T-helper 2 cell (primary cell): ENCODE data around the gene GCSAM.

ENCODE experiments used
- DNase-seq, 5 experiments: peaks; one replicate each; pipeline versions ENCODE4 v3.0.0 to v3.0.0-alpha.2; 2012 to 2022

Gene GCSAM

GRCh38 chr3:112097378-112097777 is 35.7 kb downstream of the GCSAM start:
- DNase-seq = no peak

- DNase-seq = no peak
Observed at GRCh38 chr3:112096176-112096575, 36.9 kb downstream of the GCSAM start.

GRCh38 chr3:112095731-112096130 is 37.3 kb downstream of the GCSAM start:
- DNase-seq = no peak

GRCh38 chr3:112093180-112093522 is 39.9 kb downstream of the GCSAM start:
- no peak for DNase-seq

GRCh38 chr3:112092496-112093179 is 40.4 kb downstream of the GCSAM start:
- no peak for DNase-seq

- DNase-seq = no peak
Observed at GRCh38 chr3:112090887-112091586, 42.0 kb downstream of the GCSAM start.

- no peak for DNase-seq
Observed at GRCh38 chr3:112089956-112090886, 42.8 kb downstream of the GCSAM start.

- DNase-seq = no peak
Observed at GRCh38 chr3:112088944-112089343, 44.1 kb downstream of the GCSAM start.

GRCh38 chr3:112087746-112088145 is 45.3 kb downstream of the GCSAM start:
- no peak for DNase-seq

- DNase-seq = no peak
Observed at GRCh38 chr3:112086875-112087524, 46.0 kb downstream of the GCSAM start.

GRCh38 chr3:112086076-112086854 is 46.8 kb downstream of the GCSAM start, which contains the start of gene C3orf52:
C3orf52 (plus strand) TSS chr3:112086389; CDS start chr3:112086408, 19 bp downstream.
- peak; percentile 23 to 48 (median 32) for DNase-seq

- DNase-seq = no peak
Observed at GRCh38 chr3:112085735-112086075, 47.3 kb downstream of the GCSAM start.

- DNase-seq = no peak
Observed at GRCh38 chr3:112084980-112085705, 47.9 kb downstream of the GCSAM start.

GRCh38 chr3:112083239-112083638 is 49.8 kb downstream of the GCSAM start:
- no peak for DNase-seq

- no peak for DNase-seq
Observed at GRCh38 chr3:112078125-112079083, 54.6 kb downstream of the GCSAM start.

- peak in 2 of 5 experiments; percentile 4 to 62 for DNase-seq
Observed at GRCh38 chr3:112074616-112075497, 58.2 kb downstream of the GCSAM start.

- no peak for DNase-seq
Observed at GRCh38 chr3:112074006-112074405, 59.0 kb downstream of the GCSAM start.

- DNase-seq = peak; percentile 18 to 72 (median 37)
Observed at GRCh38 chr3:112072387-112073060, 60.5 kb downstream of the GCSAM start.
